HG03354 (cell line): Measurements from ENCODE around the gene STARD13.
A peak's percentile ranks its signal among the peaks of the same experiment; 100 is the strongest.

Experiments
- ATAC-seq: cut with Tn5 transposase; IDR thresholded peaks from one replicate; pipeline ENCODE4 v1.9.1; 2021; ENCODE audit warnings: mild to moderate bottlenecking; ENCODE audit not compliant: unreplicated experiment, poor library complexity, severe bottlenecking

STARD13 gene

GRCh38 chr13:33312150-33312860, 26.8 kb upstream of the STARD13 start:
- no peak for ATAC-seq

- ATAC-seq: no peak
These were observed 25.5 kb upstream of the STARD13 start for GRCh38 chr13:33311040-33311439.

- no peak for ATAC-seq
These were observed 24.9 kb upstream of the STARD13 start for GRCh38 chr13:33310245-33311038.

- no peak for ATAC-seq
These were observed 23.3 kb upstream of the STARD13 start for GRCh38 chr13:33308863-33309262.

- ATAC-seq: no peak
These were observed 22.3 kb upstream of the STARD13 start for GRCh38 chr13:33307843-33308242.

- ATAC-seq: no peak
These were observed 18.5 kb upstream of the STARD13 start for GRCh38 chr13:33303855-33304597.

GRCh38 chr13:33299626-33300025, 14.1 kb upstream of the STARD13 start:
- no peak for ATAC-seq

GRCh38 chr13:33296793-33297425, 11.4 kb upstream of the STARD13 start:
- ATAC-seq: no peak

GRCh38 chr13:33292712-33293111, 7.2 kb upstream of the STARD13 start:
- no peak for ATAC-seq

- no peak for ATAC-seq
These were observed 4.9 kb upstream of the STARD13 start for GRCh38 chr13:33290421-33290965.

GRCh38 chr13:33289966-33290365, 4.4 kb upstream of the STARD13 start:
- no peak for ATAC-seq

GRCh38 chr13:33287142-33287882, 1.8 kb upstream of the STARD13 start:
- no peak for ATAC-seq

GRCh38 chr13:33286128-33286527, 573 bp upstream of the STARD13 start:
- ATAC-seq: no peak

- ATAC-seq: peak; percentile 34
These were observed 639 bp downstream of the STARD13 start for GRCh38 chr13:33284916-33285315.

GRCh38 chr13:33284031-33284430, 1.5 kb downstream of the STARD13 start:
- no peak for ATAC-seq

- ATAC-seq: no peak
These were observed 2.2 kb downstream of the STARD13 start for GRCh38 chr13:33283195-33283911.

GRCh38 chr13:33281951-33282595, 3.5 kb downstream of the STARD13 start:
- ATAC-seq: no peak

GRCh38 chr13:33280923-33281322, 4.6 kb downstream of the STARD13 start:
- no peak for ATAC-seq
